ENCODE measurements around the gene APOBEC3B.
"Not testable (repeated sequence)": the region's sequence is repeated elsewhere in the genome, so short reads cannot be mapped to it uniquely, and the experiment has no call there.

The APOBEC3B gene

DNA sequence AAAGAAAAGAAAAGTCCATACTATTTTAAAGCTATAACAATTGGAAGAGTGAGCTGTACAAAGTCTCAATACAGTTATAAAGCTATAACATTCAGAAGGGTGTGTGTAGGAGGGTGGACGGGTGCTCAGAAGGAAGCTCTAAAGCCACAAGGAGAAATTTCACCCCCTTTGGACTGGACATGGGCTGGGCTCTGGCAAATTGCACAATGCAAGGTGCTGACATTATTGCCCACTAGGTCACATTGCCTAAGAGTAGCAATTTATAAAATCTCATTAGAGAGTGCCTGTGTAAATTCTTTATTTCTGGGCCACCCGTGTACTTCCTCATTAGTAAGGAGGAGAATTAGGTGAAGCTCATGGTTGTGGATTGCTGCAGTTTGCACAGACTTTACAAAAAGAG is 30.4 kb upstream of the APOBEC3B start:
- no peak for DNase-seq (ENCODE audit: low read depth)

DNA sequence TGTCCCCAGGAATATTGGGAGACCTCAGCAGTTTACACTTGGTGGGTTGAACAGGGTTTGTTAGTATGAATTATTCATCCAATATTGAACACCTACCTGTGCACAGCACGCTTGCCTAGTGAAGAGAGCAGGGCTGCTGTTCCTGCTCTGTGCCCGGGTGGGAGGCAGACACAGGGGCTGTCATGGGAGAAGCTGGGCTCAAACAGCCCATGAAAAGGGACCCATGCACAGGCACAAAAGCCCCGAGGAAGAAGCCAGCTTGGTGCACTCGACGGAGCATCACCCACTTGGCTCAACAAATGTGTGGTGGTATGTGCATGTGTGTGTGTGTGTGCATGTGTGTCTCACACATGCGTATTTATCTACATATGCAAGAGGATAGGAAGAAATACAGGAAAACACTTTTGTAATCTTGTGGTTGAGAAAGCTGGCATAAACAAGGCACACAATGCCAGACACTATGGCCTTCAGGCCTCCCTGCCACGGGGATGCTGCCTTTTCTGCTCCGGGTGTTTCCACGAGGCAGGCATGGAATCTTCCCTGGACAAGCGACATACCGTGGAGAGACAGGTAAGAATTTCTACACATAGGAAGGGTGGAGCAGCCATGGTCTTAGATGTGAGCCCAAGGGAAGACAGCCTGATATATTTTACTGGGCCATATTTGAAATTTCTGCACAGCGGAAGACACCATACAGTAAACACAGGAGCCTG is 29.7 kb upstream of the APOBEC3B start:
- DNase-seq (ENCODE audit: low read depth), result no peak

DNA sequence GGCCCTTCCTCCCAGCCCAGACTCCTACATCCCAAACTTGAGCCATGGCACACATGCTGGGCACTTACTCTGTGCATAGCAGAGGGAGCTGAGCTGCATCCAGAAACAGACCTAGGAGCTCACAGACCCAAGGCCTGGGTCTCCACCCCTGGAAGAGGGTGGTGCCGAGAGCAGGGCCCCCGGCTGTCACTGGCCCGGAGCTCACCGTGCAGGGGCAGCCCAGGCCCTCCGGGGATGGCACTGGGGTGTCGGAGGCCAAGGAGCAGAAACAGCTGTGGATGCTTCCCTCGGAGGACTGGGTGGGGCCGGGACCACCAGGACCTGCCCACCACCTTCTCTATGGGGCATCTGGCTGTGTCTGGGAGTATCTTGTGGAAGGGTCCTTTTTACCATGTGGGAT is 29.1 kb upstream of the APOBEC3B start:
- no peak for DNase-seq (ENCODE audit: low read depth)

DNA sequence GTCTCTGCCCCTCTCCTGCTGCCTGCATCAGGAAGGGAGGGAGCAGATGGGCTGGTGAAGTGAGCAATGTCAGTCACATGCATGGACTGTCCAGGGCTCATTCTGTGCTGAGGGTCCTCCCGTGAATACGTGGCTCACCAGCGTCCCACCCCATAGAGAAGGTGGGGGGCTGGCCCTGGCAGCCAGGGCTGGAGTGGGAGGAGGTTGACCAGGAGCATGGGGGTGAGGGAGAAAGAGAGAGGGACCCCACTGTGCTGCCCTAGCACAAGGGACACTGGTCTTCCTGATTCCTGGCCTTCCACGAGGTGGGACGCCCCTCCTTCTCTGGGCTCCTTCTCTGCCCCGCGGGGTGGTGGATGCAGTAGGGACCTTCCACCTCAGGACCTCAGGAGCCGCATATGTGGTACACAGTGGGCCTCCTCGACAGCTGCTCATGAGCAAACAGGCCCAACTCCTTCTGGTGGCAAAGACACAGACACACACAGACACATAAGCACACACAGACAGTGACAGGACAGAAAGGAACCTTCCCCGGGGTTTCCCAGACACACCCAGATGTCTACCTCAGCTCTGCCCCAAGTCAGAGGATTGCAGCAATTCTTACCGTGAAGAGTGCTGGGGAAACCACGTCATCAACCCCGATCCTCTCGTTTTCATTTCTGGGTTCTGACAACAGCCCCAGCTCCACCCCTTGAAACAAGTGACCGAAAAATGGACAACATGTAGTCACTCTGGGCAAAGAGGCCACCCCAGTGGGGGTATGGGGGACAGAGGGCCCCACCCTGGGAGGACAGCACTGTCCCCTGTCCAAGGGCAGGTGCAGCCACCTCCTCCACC is 28.4 kb upstream of the APOBEC3B start:
- DNase-seq (ENCODE audit: low read depth), result no peak

DNA sequence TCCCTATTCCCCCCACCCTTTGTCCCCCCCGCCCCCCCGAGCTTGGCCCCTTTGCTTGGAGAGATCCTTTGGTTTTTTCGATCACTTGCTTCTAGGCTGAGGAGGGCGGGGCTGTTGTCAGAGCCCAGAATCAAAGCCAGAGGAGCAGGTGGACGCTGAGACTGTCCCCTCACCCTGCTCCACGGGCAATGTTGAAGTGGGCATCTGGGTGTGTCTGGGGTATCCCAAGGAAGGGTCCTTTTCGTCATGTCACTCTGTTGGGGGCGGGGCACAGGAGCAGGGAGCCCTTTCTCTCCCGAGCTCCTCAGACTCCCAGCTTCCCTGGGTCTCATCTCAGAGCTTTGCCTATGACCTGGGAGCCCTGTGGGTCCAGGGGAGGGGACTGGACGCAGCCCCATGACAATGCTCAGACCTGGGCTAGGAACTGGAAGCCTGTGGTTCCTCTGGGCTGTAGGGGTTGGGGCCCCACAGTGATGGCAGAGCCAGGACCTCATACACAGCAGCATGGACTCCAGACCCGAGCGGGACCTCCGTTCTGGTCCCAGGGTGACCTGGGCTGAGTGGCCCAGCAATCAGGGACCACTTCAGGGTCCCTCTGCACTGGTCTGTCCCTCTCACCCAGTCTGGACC is 27.6 kb upstream of the APOBEC3B start:
- DNase-seq (ENCODE audit: low read depth), result no peak

DNA sequence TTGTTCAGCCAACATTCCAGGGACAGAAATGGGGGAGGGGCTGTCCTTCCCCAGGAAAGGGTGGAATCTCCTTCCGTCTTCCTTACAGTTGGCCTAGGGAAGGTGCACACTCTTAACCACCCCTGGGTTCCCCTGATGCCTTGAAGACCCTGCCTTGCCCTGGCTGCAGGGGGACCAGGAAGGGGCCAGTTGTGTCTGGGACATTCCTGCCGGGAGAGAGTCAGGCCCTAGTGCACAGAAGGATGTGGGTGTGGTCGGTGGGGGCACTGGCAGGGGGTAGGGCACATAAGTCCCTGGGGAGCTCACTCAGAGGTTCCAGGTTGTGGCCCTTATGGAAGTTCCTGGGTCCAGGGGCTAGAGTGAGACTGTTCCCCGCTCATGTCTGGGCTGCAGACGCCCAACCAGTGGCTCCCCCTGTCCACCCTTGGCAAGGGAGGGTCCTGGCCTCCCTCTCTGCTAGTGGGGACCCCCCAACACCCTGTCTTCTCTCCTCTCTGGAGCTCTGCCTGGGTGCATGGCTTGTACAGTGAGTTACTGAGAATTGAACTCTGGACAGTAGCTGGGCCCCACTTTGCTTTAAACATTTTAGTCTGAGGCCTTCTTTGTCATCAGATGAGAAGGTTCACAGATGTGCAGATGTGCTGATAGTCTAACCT is 26.8 kb upstream of the APOBEC3B start:
- no peak for DNase-seq (ENCODE audit: low read depth)

DNA sequence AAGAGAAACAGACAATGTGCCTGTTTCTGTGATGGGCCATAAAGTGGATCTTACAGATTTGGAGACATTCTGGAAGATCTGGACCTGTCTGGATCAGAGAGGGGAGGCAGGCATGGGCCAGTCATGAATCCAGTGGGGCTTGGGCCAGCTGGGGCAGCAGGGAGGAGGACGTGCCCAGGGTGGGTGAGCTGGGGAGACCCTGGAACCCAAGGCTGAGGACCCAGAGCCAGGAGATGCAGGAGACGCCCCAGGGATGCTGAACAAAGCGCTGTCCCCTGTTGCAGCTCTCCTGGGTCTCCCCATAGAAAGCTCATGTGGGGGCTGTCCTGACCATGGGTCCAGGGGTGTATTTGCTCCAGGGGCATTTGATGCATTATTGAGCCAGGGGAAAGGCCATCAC is 26.2 kb upstream of the APOBEC3B start:
- no peak for DNase-seq (ENCODE audit: low read depth)

DNA sequence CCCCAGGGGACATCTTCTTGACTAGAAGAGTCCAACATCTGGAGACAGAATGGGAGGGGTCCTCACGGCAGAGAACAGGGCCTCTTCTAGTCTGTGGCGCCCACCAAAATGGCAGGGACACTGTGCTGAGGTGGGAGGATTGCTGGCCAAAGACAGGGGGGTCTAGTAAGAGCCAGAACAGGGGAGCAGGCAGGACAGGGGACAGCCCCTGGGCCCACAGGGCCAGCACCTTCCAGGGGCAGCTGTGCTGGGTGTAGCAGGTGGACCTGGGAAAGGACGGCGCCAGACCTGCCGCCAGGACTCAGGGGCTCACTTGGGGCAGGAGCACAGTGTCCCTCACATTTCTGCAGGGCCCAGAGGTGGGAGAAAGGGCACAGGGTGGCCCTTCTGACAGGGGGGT is 25.6 kb upstream of the APOBEC3B start:
- no peak for DNase-seq (ENCODE audit: low read depth)

DNA sequence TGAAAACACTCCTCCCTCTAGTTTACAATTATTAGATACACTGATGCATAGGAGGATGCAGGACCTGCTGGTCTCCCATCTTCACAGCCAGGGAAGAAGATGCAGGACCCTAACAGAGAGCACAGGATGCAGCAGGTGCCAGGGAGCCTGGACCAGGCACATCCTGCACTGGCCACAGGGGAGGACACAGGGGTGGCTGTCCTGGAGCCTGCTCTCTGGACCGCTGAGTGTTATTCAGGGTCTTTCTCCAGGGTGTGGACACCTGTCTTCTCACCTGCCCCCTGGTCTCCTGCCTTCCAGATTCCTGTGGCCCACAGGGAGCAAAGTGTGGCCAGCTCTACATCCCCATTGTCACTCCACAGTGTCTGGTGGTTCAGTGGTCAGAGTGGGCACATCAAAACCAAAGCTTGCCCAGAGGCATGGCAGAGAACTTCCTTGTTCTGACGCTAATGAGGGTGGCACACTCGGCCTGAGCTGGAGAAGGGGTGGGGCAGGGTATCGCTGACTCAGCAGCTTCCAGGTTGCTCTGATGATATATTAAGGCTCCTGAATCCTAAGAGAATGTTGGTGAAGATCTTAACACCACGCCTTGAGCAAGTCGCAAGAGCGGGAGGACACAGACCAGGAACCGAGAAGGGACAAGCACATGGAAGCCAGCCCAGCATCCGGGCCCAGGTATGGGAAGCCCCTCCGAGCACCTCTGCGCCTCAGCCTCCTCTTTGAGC is 24.9 kb upstream of the APOBEC3B start, which contains the start of gene APOBEC3A:
Gene APOBEC3A (plus strand): TSS at position 564 of the 725 bp plus-strand sequence. CDS start 83 bp downstream, at position 647.
- no peak for DNase-seq (ENCODE audit: low read depth)

DNA sequence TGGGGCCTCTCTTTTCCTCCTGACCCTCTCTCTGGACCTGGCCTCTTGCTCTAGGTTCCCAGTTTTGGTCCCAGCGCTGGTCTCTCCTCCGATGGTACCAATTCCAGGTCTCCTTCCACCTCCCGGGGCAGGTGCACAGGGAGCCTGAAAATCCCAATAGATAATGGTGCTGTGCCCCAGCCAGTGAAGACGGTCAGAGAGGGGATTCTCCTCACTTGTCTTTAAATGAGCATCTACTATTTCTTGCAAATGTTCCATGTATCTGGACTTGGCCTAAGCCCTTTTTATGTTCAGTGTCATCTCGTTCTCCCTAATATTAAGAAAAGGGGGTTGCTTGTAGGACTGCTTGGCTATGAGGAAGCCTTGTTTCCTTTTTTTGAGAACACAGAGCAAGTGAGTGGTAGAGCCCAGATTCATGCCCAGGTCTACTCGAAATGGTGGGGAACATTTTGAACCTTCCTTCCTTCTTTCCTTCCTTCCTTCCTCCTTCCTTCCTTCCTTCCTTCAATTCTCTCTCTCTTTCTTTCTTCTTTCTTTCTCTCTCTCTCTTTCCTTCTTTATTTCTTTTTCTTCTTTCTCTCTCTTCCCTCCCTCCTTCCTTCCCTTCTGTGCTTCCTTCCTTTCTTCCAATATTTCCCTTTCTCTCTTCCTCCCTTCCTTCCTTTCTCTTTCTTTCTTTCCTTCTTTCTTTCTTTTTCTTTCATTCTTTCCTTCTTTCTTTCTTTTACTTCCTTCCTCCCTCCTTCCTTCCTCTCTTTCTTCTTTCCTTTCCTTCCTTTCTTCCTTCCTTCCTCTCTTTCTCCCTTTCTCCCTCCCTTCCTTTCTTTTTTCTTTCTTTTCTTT is 24.1 kb upstream of the APOBEC3B start:
- DNase-seq (ENCODE audit: low read depth), result no peak

DNA sequence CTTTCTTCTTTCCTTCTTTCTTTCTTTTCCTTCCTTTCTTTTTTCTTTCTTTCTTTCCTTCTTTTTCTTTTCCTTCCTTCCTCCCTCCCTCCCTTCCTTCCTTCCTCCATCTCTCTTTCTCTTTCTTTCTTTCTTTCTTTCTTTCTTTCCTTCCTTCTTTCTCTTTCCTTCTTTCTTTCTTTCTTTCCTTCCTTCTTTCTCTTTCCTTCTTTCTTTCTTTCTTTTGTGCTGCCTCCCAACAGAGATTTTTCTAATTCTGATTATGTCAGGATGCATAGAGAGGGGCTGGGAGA is 23.6 kb upstream of the APOBEC3B start:
- not testable (repeated sequence) for DNase-seq (ENCODE audit: low read depth)

DNA sequence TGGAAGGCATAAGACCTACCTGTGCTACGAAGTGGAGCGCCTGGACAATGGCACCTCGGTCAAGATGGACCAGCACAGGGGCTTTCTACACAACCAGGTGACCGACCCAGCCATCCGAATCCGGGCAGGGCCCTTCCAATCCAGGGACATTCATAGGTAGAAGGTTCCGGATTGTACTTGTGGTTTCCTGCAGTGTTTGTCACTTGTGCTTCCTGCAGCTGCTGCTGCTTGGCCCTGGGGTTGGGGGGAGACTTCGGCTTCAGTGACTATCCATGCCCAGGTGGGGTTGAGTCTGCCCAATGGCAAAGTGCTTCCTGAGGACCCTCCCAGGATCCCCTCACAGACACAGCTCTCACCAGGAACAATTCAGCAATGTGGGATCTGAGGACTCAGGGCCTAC is 22.6 kb upstream of the APOBEC3B start:
- DNase-seq (ENCODE audit: low read depth), result no peak

DNA sequence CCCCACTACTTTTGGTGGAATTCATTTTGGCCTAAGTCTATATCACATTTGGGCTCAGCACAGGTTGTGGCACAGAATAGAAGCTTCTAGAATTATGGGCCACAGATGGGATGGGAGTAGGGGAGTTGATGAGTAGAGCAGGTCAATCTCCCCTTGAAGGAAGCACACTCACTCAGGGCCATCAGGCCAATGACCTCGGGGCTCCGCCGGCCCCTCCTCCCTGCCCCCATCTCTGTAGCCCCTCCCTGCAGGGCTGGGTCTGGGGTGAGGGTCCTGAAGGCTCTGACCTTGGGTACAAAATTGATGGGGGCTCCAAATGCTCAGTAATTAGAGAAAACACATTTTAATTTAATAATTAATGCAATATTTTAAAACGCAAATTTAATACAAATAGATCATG is 21.5 kb upstream of the APOBEC3B start:
- DNase-seq (ENCODE audit: low read depth), result not testable (repeated sequence)

DNA sequence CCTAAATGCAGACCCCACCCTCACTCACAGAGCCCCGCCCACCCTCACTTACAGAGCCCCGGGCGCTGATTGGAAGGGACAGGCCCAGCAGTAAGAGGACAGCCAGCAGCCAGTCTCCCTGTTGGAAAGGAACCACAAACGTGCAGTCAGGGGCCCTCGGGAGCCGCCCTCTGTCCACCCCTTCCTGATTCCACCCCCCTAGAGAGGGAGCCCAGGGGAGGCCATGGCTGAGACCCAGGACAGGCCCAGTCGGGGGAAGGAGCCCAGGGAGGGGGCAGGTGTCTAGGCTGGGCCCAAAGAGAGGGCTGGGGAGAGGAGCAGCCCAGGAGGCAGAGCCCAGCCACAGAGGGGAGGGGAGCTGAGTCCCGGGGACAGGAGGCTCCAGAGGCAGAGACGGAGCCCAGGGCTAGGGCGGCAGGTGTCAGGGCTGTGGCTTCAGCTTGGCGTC is 18.8 kb upstream of the APOBEC3B start:
- DNase-seq (ENCODE audit: low read depth), result not testable (repeated sequence)

DNA sequence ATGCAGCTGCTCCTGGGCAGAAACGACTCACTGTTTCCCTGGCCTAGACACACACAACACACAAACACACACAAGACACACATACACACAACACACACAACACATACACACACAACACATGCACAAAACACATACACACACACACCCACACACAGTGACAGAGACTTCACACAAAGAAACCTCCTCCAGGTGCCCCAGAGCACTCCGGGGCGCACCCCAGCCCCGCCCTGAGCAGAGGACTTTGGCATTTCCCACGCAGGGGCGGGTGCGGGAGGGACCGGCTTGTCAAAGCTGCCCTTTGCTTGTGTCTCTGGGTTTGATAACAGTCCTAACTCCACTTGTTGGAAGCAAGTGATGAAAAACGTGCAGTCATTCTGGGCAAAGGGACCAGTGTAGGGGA is 18.3 kb upstream of the APOBEC3B start:
- no peak for DNase-seq (ENCODE audit: low read depth)

DNA sequence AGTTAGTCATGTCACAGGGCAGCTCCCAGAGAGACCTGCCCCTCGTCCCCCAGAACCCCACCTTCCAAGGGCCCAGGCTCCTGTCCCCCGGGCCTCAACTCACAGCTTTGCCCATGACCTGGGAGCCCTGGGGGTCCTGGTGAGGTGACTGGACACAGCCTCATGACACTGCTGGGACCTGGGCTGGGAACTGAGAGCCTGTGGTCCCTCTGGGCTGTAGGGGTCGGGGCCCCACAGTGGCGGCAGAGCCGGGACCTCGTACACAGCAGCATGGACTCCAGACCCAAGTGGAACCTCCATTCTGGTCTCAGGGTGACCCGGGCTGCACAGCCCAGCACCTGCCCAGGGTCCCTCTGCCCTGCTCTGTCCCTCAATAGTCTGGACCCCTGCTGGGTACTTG is 17.8 kb upstream of the APOBEC3B start:
- no peak for DNase-seq (ENCODE audit: low read depth)

DNA sequence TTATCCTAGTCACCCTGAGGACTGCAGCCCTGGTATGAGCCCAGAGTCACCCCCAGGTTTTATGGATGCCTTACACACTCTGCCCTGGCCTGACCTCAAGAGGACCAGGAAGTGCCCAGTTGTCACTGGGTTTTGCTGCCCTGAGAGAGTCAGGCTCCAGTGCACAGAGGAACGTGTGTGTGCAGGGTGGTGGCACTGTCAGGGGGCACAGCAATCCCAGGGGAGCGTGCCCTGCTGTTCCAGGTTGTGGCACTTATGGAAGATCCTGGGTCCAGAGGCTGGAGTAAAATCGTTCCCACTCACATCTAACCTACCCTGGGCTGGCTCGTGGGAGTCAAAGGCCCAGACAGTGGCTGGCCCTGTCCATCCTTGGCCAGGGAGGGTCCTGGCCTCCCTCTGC is 17.2 kb upstream of the APOBEC3B start:
- no peak for DNase-seq (ENCODE audit: low read depth)

DNA sequence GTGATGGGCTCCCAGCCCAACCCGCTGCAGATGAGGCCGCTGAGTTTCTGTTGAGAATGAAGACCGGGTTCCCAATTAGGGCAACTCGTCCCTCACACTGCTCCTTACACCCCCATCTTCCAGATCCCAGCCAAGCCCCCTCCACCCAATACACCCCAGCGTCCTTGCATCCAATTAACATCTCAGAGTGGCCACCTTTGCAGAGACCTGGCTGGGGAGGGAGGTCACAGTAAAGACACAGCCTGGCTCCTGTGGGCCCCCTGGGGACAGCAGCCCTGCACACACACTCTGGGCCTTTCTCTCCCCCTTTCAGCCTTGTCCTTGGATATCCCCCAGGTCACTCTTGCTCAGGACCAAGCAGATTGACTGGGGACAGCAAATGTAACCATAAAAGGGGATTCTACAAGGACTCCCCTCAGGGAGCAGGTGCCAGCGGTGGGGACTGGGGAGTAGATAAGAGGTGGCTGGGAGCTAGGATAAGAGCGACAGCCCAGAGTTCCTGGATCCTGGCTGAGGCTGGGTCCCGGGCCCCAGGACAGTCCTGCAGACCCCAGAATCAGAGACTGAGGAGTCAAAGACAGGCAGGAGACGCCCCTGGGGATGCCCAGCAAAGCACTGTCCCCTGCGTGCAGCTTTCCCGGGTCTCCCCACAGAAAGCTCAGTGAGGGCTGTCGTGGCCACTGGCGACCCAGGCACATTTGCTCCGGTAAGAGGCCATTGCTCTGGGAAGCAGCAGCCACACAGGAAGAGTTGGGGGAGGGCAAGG is 16.4 kb upstream of the APOBEC3B start:
- no peak for DNase-seq (ENCODE audit: low read depth)

DNA sequence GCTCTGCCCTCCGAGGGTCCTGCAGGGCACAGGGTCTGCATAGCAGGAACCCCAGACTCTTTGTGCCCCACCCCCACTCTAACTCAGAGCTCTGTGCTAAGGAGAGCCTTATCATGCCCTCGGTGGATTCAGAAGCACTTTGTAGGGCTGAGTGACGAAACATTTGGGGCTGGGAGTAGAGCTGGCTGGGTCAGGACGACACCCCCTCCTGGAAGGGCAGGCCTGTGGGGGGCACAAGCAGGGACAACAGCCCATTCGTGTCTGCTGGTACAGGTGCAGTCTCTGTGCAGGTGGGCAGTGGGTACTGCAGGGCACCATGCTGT is 15.8 kb upstream of the APOBEC3B start:
- DNase-seq (ENCODE audit: low read depth), result no peak

DNA sequence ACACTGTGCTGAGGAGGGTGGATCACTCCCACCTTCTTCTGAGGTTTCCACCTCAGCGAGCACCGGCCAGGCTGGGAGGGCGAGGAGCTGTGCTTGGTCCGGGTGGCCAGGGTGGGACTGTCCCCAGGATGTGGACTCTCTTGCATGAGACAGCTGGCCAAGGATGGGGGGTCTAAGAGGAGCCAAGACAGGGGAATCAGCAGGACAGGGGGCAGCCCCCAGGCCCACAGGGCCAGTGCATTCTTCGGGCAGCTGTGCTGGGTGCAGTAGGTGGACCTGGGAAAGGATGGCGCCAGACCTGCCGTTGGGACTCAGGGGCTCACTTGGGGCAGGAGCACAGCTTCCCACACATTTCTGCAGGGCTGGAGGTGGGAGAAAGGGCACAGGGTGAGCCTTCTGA is 15.2 kb upstream of the APOBEC3B start:
- DNase-seq (ENCODE audit: low read depth), result no peak
